Measurements from ENCODE around the gene MAP2K5. TPM values are rescaled to one million over a fixed set of nuclear protein-coding genes. Genes with fewer than 3 reads are reported as not detected.

The MAP2K5 gene
- total RNA-seq, 1 experiment from 2014 or later: 22.2 TPM

DNA sequence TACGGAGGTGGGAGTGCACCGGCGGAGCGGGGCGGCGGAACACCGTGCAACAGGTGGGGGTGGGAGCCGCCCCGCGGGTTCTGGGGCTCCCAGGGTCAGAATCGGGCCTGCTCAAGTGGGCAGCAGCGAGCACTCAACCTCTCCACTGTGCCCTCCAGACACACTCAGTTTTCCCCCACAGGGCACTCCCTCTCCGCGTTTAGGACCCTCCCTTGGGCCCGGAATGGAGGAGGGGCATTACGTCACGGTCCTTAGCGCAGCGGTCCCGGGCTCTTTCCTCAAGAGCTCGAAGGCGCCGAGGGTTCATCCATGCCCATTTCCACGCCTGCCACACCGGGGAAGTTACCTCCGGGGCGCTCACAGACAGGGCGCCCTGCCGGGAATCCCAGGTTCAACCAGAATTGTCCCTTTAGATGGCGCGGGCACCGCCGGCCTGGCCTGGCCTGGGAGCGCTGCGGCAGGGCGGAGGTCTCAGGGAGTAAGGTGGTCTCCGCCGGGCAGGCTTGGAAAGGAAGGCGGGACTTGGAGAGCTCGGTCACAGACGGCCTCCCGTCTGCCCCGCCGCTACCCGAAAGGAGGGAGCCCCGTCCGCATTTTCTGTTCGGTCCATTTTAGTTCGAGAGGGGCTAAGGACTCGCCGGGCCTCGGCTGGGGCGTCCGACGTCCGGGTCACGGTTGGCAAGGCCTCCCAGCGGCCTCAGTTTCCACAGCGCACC, 292.2 kb downstream of the MAP2K5 start:
- peaks cover 76% of the 10 kb centered on the region for H3K27me3 Mint-ChIP-seq (ENCODE audit: unreplicated experiment)
- BruUV-seq (replicated peaks): no TSS peak
- CTCF ChIA-PET: interaction anchor here (0.9 to 1.7 kb wide), 3 partner anchors 251 to 378 kb away, joined by 3 to 7 read pairs (median 4); partner anchors contain the start of gene C15orf61
- peaks cover 24% of the 10 kb centered on the region for H3K36me3 Mint-ChIP-seq (ENCODE audit: insufficient read depth, unreplicated experiment)
- peak overlapping the region; percentile 66 for H3K4me3 Mint-ChIP-seq (ENCODE audit: low read depth, unreplicated experiment)
- H3K4me1 Mint-ChIP-seq (ENCODE audit: low read depth, unreplicated experiment): peaks cover 30% of the 10 kb centered on the region
- H3K27ac Mint-ChIP-seq (ENCODE audit: unreplicated experiment): peak overlapping the region; percentile 39
- intact Hi-C loops (cut with micrococcal nuclease; ENCODE audit: unreplicated experiment): loop anchor here (1.0 to 10.0 kb wide), 5 partner anchors 377 to 890 kb away; no protein-coding TSS in a partner anchor
- TF ChIP-seq, protein P1, sequence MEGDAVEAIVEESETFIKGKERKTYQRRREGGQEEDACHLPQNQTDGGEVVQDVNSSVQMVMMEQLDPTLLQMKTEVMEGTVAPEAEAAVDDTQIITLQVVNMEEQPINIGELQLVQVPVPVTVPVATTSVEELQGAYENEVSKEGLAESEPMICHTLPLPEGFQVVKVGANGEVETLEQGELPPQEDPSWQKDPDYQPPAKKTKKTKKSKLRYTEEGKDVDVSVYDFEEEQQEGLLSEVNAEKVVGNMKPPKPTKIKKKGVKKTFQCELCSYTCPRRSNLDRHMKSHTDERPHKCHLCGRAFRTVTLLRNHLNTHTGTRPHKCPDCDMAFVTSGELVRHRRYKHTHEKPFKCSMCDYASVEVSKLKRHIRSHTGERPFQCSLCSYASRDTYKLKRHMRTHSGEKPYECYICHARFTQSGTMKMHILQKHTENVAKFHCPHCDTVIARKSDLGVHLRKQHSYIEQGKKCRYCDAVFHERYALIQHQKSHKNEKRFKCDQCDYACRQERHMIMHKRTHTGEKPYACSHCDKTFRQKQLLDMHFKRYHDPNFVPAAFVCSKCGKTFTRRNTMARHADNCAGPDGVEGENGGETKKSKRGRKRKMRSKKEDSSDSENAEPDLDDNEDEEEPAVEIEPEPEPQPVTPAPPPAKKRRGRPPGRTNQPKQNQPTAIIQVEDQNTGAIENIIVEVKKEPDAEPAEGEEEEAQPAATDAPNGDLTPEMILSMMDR (IDR thresholded peaks at IDR 0.05; ENCODE audit: unreplicated experiment): no peak
- no peak for DNase-seq
- H3K9me3 Mint-ChIP-seq (ENCODE audit: low read depth, unreplicated experiment): no peaks in the 10 kb centered on the region

DNA sequence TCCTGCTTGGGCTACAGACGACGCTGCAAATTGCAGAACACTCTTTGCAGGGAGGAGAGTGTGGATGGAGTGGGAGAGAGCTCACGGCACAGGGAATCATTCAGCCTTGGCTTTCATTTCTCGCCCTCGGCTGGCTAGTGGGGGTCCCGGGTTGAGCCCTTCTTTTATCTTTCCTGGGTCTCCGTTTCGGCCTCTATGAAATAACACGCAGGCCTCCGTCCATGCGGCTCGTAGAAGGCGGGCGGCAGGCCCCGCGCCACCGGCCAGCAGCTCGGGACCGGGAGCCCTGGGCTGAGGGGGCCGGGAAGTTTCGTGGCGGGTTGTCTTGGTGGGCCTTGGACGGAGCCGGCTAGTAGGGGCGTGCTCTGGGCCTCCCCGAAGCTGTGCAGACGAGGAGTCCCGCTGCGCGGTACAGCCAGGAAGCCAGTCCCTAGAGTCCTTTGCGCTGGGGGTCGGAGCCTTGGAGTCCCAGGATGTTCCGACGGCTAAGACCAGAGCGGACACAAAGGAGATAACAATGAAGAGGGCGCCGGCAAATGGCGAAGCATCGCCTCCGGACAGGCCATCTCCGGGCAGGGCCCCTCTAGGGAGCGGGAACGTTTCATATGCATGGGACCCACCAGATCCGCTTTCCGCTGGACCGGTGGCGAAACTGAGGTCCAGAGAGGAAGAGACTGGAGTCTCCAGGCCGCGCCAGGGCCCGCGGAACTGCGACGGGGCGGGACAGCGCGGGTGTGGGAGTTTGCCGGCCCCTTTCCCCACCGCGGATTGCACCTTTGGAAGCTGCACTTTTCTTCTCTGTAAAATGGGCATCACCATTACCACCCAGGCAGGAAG, 293.0 kb downstream of the MAP2K5 start:
- peaks cover 31% of the 10 kb centered on the region for H3K36me3 Mint-ChIP-seq (ENCODE audit: insufficient read depth, unreplicated experiment)
- BruUV-seq (replicated peaks): no TSS peak
- H3K27ac Mint-ChIP-seq (ENCODE audit: unreplicated experiment): peak overlapping the region; percentile 39
- TF ChIP-seq, protein P1 (IDR thresholded peaks at IDR 0.05; ENCODE audit: unreplicated experiment): no peak
- peak overlapping the region; percentile 66 for H3K4me3 Mint-ChIP-seq (ENCODE audit: low read depth, unreplicated experiment)
- intact Hi-C loops (cut with micrococcal nuclease; ENCODE audit: unreplicated experiment): loop anchor here (5.0 to 10.0 kb wide), 4 partner anchors 451 to 891 kb away; no protein-coding TSS in a partner anchor
- H3K27me3 Mint-ChIP-seq (ENCODE audit: unreplicated experiment): peaks cover 70% of the 10 kb centered on the region
- H3K9me3 Mint-ChIP-seq (ENCODE audit: low read depth, unreplicated experiment): no peaks in the 10 kb centered on the region
- no peak for DNase-seq
- CTCF ChIA-PET: interaction anchor here (0.9 to 1.7 kb wide), 3 partner anchors 252 to 379 kb away, joined by 3 to 7 read pairs (median 4); partner anchors contain the start of gene C15orf61
- H3K4me1 Mint-ChIP-seq (ENCODE audit: low read depth, unreplicated experiment): peaks cover 30% of the 10 kb centered on the region

DNA sequence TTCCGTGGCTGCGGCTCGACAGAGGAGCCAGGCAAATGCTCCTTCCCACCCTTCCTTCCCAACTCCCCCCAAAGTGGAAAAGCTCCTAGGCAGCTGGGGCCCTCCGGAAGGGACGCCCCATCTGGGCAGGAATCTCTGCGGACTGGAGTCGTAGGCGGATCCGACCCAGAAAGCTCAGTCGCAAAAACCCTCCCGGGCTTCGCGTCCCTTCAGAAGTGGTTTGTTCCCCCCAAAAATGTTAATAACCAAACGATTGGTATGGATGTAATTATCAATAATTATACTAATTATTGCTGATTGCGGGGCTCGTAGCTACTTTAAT, 293.6 kb downstream of the MAP2K5 start:
- CTCF ChIA-PET: interaction anchor here (1.7 kb wide), 1 partner anchor 379 kb away, joined by 7 read pairs; no protein-coding TSS in a partner anchor
- Mint-ChIP-seq H3K9me3 (ENCODE audit: low read depth, unreplicated experiment) (no peaks in the 10 kb centered on the region), H3K4me3 (ENCODE audit: low read depth, unreplicated experiment) (peak overlapping the region; percentile 66), H3K36me3 (ENCODE audit: insufficient read depth, unreplicated experiment) (peaks cover 37% of the 10 kb centered on the region), H3K4me1 (ENCODE audit: low read depth, unreplicated experiment) (peaks cover 35% of the 10 kb centered on the region), H3K27ac (ENCODE audit: unreplicated experiment) (no peak overlapping the region), H3K27me3 (ENCODE audit: unreplicated experiment) (peaks cover 64% of the 10 kb centered on the region)
- BruUV-seq (replicated peaks): no TSS peak
- TF ChIP-seq, protein P1 (IDR thresholded peaks at IDR 0.05; ENCODE audit: unreplicated experiment): no peak
- intact Hi-C loops (cut with micrococcal nuclease; ENCODE audit: unreplicated experiment): loop anchor here (5.0 to 10.0 kb wide), 4 partner anchors 451 to 891 kb away; no protein-coding TSS in a partner anchor
- no peak for DNase-seq

DNA sequence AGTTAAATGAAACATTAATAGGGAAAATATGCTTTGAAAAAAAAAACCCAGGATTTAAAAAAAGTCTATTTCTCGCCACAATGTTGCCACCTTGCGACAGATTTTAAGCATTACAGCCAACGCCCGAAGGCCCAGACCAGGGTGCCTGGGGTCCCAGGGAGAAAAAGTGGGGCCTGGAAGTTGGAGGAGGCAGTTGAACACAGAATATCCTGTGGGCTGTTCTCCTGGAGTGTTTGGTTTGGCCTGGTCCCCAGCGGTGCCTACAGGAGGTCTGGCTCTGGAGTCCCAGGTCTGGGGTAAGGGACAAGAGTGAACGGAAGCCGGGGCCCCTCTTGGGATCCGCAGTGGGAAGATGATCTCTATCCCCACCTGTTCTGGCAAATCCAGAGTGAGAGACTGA, 294.0 kb downstream of the MAP2K5 start:
- CTCF ChIA-PET: interaction anchor here (1.7 kb wide), 1 partner anchor 380 kb away, joined by 7 read pairs; no protein-coding TSS in a partner anchor
- no TSS peak for BruUV-seq (replicated peaks)
- DNase-seq: no peak
- Mint-ChIP-seq H3K9me3 (ENCODE audit: low read depth, unreplicated experiment) (no peaks in the 10 kb centered on the region), H3K36me3 (ENCODE audit: insufficient read depth, unreplicated experiment) (peaks cover 39% of the 10 kb centered on the region), H3K27me3 (ENCODE audit: unreplicated experiment) (peaks cover 60% of the 10 kb centered on the region), H3K4me1 (ENCODE audit: low read depth, unreplicated experiment) (peaks cover 38% of the 10 kb centered on the region), H3K27ac (ENCODE audit: unreplicated experiment) (no peak overlapping the region), H3K4me3 (ENCODE audit: low read depth, unreplicated experiment) (no peak overlapping the region)
- intact Hi-C loops (cut with micrococcal nuclease; ENCODE audit: unreplicated experiment): loop anchor here (5.0 to 10.0 kb wide), 4 partner anchors 452 to 892 kb away; no protein-coding TSS in a partner anchor
- TF ChIP-seq, protein P1 (IDR thresholded peaks at IDR 0.05; ENCODE audit: unreplicated experiment): peak; percentile 49

Measured in Calu3 (cell line).